C1 segment of cervical spinal cord (tissue), 14 donors: ENCODE data around the gene LRRC39.
A peak's percentile ranks its signal among the peaks of the same experiment; 100 is the strongest.

Experiments
- DNase-seq, 14 donors: peaks; one replicate each; lab custom pipeline; 2025; lab: John Stamatoyannopoulos, UW

Gene LRRC39

DNA sequence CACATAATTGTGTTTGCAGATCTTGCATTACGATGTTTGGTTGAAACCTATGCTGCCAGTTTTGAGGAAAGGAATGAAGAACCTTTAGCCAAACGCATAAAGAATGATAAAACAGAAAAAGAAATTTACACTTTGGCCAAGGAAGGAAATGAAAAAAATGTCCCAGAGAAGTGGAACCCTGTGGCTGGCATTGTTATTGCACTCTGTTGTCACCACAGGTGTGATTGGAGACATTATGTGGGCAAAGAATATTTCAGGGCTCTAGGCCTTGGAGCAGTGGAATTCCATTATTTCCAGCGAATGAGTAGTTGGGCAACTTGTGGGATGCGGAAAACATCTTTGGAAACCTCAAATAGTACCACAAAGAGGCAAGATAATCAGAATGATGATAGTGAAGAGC lies 30.2 kb downstream of the LRRC39 start:
- no peak for DNase-seq

DNA sequence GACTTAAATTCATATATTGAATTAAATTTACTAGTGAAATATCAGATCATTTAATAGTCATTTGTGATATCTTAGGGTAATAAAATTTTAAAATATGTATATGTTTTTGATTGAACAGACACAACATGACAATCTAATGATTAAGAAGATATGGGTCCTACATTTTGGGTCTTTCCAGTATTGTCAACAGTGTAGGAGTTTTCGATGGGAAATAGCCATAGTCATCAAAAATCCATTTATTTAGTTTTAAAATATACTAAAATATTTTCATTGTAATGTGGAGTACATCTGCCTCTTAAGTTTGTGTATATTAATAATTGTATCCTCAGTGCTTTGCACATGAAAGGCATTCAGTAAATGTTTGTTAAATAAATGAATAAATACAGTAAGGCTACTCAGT lies 31.1 kb downstream of the LRRC39 start:
- DNase-seq = no peak

DNA sequence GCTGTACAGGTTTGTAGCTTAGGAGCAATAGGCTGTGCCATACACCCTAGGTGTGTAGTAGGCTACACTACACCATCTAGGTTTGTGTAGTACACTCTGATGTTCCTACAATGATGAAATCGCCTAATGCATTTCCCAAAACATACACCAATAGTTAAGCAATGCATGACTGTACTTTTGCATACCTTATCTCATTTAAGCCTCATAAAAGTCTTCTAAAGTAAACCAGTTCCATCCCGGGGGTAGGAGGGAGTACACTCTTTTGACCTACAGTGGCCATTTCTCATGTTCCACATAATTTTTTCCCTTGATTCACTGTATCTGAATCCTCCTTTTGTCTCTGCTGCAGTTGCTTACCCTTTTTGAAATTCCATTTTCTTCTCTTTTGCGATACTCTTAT lies 32.9 kb downstream of the LRRC39 start:
- DNase-seq = no peak

DNA sequence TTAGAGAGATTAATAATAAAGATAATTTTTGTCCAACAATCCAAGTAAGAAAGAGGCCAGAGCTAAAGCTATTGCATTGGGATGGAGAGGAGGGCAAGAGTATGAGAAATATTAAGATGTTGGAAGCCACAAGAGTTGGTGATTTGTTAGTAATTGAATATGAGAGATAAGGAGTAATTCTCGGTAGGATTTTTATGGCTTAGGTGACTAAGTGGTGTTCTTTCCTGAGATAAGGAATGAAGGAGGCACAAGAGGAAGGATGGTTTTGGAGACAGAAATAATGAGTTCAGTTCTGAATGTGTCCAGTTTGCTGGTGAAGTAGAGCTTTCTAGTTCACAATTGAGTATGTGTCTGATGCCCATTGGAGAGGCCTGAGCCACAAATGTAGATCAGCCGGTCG lies 35.7 kb downstream of the LRRC39 start:
- no peak for DNase-seq

DNA sequence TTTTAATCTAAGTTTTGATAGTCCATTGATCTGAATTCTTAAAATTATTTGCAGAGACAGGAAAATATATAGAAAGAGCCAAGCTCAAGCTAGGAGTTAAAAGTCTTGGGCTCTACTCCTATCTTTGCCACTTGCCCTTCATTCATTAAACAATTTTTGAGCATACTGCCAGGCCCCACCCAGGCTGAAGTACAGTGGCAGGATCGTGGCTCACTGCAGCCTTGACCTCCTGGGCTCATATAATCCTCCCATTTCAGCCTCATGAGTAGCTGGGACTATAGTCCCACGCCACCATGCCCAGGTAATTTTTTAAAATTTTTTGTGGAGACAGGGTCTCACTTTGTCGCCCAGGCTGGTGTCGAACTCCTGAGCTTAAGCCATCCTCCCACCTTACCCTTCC lies 36.9 kb downstream of the LRRC39 start:
- DNase-seq = no peak

DNA sequence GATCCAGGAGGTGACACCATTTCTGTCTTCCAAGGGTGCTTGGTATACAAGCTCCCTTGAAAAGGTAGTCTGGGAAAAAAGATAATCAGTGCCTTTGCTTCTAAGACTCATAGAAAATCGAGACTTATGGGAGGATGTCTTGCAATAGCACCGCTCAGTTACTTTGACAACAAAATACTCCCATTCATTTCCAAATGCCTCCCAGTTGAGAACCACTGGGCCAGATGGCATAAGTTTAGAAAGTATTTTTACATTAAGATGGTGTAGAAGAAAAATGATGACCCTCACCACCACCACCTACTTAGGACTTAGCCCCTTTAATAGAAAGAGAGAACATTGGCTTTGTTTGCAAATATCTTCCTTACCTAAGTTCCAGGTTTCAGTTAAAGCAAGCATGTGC lies 40.5 kb downstream of the LRRC39 start:
- no peak for DNase-seq

DNA sequence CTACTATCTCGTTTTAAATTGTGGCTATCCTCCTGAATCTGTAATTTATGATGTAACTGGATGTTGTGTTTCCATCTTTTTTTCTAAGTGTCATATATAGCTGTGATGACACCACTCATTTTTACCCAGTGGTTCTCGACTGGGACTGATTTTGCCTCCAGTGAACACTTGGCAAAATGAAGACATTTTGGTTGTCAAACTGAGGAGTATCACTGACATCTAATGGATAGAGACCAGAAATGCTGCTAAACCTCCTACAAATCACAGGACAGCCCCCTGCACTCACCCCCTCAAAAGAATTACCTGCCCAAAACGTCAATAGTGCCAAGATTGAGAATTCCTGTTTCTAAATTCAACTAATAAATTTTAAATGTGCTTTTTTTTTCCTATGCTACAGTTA lies 43.2 kb downstream of the LRRC39 start:
- no peak for DNase-seq

DNA sequence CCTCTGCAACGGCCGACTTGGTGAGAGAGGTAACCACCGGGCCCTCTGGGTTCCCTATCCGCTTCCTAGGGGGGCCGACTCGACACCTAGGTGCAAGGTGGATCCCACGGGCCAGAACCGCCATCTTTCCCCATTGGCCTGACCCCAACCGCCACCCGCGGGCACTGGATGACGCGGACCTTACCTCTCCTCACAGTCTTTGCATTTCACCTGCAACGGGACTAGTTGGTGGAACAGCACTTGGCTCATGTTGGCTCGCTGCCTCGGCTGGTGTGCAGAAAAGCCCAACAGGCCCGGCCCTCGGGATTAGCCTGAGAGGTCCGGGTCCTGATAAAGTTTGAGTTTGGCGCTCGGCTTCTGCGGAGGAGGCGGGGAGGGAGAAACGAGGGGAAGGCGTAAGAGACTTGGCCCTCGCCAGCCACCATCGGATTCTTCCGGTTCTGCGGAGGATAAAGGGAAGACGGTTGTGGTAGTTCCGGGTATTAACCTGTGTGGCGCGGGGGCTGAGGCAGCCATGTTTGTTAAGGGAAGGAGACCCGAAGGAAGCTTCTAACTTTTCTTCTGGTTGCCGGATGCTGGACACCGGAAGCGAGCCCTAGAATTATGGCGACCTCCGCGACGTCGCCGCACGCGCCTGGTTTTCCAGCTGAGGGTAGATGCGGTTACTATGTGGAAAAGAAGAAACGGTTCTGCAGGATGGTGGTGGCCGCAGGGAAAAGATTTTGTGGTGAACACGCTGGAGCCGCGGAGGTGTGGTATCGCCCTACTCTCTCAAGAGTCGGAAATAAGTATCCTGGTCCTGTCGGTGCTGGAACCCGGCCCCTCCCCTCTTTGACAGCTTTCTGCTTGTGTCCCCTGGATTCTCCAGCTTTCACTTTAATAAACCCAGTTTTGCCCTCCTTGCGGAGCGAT lies 45.2 kb downstream of the LRRC39 start, which contains the start of the genes SASS6 and TRMT13:
SASS6 (minus strand) TSS at position 365 of the 912 bp plus-strand sequence; CDS start at position 249, 116 bp downstream.
TRMT13 (plus strand) TSS at position 598 of the 912 bp plus-strand sequence; CDS start at position 604, 6 bp downstream.
- peak; percentile 68 to 97 (median 95) for DNase-seq

DNA sequence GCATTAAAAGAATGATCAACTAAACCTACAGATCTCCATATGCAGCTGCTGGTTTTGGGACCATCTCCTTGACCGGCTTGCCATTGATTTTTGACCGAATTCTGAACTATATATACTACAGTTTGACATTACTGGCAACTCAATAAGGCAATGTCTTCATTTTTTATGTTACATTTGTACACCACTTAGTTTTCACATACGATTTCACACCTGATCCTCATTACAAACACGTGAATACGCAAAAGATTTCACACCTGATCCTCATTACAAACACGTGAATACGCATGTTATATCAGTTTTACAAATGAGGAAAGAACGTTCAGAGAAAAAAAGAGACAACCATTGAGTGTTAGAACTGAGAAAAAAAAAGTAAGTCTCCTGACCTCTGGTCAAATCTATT lies 46.4 kb downstream of the LRRC39 start:
- no peak for DNase-seq

DNA sequence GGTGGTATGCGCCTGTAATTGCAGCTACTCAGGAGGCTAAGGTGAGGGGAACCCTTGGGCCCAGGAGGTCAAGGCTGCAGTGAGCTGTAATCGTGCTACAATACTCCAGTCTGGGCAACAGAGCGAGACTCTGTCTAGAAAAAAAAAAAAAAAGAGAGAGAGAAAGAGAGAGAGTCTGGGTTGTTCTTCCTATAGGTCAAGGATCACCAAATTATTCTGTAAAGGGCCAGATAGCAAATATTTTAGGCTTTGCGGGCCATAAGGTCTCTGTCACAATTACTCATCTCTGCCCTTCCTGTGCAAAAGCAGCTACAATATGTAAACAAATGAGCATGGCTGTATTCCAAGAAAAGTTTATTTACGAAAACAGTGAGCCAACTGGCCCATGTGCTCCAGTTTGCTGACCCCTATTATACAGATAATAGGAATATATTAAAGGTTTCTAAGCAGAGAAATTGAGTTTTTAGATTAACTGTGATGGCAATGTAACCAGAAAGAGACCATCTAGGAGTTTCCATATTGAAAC lies 47.4 kb downstream of the LRRC39 start:
- DNase-seq = no peak

DNA sequence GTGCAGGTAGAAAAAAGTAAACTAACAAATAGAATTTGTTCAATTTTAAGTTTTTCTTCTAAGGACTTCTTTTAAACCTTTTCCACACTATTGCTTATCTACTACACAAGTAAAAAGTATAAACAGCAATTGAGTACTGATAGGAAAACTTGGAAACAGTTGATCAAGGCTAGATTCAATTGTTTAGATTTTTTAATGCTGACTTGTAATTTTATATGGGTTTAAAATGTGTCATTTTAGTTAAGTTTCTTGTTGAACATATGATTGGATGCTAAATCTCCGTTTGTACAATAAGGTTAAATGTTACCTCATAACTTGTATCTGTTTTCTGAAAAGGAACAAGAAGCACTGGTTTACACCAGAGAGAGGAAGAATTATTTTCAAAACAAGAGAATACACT lies 50.8 kb downstream of the LRRC39 start:
- DNase-seq = no peak

DNA sequence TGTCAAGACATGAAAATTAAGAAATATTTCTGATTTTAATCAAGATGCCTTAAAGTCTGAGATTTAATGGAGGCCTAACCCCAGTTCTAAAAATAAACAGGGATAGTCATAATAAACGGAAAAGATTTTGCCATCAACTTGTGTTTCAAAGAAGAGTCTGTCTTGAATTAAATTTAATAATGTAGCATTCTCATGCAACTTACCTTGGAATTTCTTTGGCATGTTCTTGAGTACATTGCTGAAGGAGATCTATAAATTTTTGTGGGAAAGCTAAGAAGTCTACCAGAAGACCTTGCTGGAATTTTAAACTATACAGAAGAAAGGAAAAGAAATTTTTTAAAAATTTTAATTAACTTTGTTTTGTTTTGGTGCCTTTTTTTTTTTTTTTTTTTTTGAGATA lies 55.9 kb downstream of the LRRC39 start:
- no peak for DNase-seq

DNA sequence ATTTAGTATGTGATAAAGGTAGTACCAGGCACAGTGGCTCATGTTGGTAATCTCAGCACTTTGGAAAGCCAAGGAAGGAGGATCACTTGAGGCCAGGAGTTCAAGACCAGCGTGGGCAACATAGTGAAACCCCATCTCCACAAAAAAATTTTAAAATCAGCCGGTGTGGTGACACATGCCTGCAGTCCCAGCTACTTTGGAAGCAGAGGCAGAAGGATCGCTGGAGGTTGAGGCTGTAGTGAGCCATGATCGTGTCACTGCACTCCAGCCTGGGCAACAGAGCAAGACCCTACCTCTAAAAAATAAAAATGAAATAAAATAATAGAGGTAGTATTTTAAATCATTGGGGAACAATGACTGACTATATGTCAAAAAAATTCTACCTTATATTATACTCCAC lies 62.5 kb downstream of the LRRC39 start:
- no peak for DNase-seq

DNA sequence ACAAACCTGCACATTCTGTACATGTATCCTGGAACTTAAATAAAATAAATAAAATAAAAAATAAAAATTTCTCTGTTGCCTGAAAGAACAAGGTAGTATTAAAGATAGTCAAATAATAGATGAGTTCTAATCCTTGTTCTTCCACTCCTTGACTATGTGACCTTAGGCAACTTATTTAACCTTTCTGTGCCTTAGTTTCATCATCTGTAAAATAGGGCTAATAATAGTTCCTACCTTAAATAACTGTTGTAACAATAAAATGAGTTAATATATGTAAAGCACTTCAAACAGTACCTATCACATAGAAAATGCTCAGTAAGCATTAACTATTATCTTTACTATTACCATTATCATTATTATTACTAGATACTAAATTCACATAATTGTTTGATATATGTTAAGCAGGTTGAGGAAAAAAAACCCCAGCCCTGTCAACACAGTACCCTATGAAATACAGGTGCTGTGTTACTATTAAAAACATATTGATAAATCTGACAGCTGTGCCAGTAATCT lies 68.4 kb downstream of the LRRC39 start:
- no peak for DNase-seq

DNA sequence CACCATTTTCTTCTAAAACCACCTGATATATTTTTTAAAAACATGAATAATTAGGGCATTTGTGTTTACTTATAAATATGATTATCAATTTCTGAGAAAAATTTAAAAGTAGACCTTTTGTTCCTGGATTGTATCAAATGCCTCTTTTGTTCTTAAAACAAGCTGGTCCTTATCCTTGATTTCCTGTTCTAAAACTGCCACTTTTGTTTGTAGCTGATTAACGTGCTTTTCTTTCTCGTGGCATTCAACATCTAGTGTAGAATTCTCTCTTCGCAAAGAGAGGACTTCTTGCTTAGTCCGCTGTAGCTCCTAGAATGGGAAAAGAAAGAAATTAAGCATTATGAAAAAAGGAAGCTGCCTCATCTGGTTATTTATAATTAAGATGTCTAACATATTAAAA lies 70.4 kb downstream of the LRRC39 start:
- DNase-seq = no peak

DNA sequence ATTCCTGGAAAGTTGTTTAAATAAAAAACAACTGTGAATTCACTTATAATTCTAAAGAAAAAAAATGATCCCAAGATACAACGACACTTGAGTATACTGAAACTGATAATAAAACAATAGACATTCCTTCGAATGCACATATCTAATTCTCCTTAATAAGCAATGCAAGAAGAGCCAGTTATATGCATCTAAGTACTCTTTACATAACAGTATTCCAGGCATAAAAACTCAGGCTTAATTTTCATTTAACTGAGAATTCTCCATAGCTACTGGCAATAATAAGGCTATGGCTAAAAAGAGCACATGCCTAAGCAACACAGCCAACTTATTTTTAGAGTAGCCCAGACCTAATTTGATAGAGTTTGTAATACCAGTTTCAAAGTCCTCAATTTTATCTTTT lies 76.5 kb downstream of the LRRC39 start:
- DNase-seq = no peak

DNA sequence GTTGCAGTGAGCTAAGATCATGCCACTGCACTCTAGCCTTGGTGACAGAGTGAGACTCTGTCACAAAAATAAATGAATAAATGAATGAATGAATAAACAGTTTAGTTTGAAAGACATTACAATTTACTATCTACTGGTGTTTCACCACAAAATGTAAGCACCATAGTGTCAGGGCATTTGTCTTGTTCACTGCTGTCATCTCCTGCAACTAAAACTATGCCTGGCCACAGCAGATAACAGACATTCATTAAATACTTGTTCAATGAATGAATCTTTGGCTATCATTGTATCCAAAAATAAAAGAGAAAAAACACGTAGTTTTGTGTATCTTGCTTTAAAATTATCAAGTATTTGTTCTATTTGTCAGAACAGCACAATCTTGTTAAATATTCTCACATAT lies 77.9 kb downstream of the LRRC39 start:
- no peak for DNase-seq
